ENCODE results near the gene RUNX2.

DNA sequence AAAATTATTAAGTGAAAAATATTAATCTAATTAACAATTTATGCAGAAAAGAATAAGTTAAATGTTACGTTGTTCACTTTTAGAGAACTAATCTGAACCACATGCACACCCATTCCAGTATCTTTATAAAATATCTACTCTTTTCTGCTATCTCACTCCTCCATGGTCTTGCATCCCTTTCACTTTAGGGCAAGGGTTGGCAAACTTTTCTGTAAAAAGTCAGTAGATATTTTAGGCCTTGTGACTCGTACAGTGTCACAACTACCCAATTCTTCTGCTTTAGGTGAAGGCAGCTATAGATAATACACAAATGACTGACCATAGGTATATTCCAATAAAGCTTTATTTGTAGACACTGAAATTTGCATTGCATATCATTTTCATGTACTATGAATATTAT, 89.3 kb downstream of the RUNX2 start:
- no peak for TF ChIP-seq CTCF (optimal IDR thresholded peaks at IDR 0.05 in 1 of 3, IDR thresholded peaks at IDR 0.05 in 1 of 3, conservative IDR thresholded peaks at IDR 0.05 in 1 of 3; ENCODE audit: extremely low read depth in 1 of 3, insufficient read depth in 2 of 3, low read length in 3 of 3)
- TF ChIP-seq EZH2 (IDR thresholded peaks at IDR 0.05; ENCODE audit: low read length): no peak
